Ishikawa (cell line): ENCODE results near the gene BMP10.

ENCODE experiments used
- CEBPB ChIP-seq: IDR thresholded peaks from 2 replicates; pipeline ENCODE4 v1.6.1; 2012
- CREB1 ChIP-seq: IDR thresholded peaks from 2 replicates; pipeline ENCODE4 v1.6.1; 2012; ENCODE audit warnings: low read depth
- EGR1 ChIP-seq: IDR thresholded peaks from 2 replicates; pipeline ENCODE4 v1.6.1; 2012
- EP300 ChIP-seq: IDR thresholded peaks from 2 replicates; pipeline ENCODE4 v1.6.1; 2012; ENCODE audit warnings: borderline replicate concordance
- FOXM1 ChIP-seq: IDR thresholded peaks from 2 replicates; pipeline ENCODE4 v1.6.1; 2012; ENCODE audit warnings: low read depth, borderline replicate concordance
- MAX ChIP-seq: IDR thresholded peaks from 2 replicates; pipeline ENCODE4 v1.6.1; 2012
- NFIC ChIP-seq: IDR thresholded peaks from 2 replicates; pipeline ENCODE4 v1.6.1; 2012
- RAD21 ChIP-seq: IDR thresholded peaks from 2 replicates; pipeline ENCODE4 v1.6.1; 2012; ENCODE audit warnings: low read depth
- TAF1 ChIP-seq: IDR thresholded peaks from 2 replicates; pipeline ENCODE4 v1.6.1; 2012; ENCODE audit warnings: low read depth, mild to moderate bottlenecking
- TCF12 ChIP-seq: IDR thresholded peaks from 2 replicates; pipeline ENCODE4 v1.6.1; 2012; ENCODE audit warnings: low read depth
- TEAD4 ChIP-seq: IDR thresholded peaks from 2 replicates; pipeline ENCODE4 v1.6.1; 2012
- USF1 ChIP-seq: IDR thresholded peaks from 2 replicates; pipeline ENCODE4 v1.6.1; 2012
- YY1 ChIP-seq: IDR thresholded peaks from 2 replicates; pipeline ENCODE4 v1.6.1; 2012; ENCODE audit warnings: low read depth
- ZBTB7A ChIP-seq: IDR thresholded peaks from 2 replicates; pipeline ENCODE4 v1.6.1; 2012; ENCODE audit warnings: low read depth
- TF ChIP-seq, protein P1 (sequence below): IDR thresholded peaks from 2 replicates; pipeline ENCODE4 v1.6.1; 2012; ENCODE audit warnings: low read depth, mild to moderate bottlenecking

Gene BMP10

DNA sequence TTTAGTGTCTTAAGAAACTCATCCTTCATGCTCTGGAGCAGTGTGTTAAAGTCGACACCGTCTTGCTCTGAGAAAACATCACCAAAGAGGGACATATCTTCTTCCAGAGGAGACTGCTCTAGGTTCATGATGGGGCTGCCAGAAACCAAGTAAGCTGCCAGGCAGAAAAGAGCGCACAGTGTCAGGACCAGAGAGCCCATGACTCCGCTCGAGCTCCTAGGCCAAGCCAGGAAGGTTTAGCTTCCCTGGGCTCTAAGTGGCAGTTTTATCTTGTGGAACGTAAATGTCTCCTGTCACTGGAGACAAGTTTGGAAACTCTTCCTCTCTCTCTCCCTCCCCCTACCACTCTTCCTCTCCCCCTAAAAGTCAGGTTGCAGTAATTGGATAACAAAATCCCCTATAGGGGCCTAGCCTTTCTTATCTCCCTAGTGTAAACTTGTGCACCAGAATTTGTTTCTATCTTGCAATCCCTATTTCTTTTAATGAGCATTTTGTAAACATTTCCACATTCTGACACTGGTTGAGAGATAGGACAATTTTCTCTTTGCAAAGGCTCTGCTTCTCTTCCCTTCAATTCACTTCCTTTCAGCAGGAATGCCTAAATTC is at the start of gene BMP10:
Gene BMP10, minus strand, starts transcription at position 239 of the 606 bp plus-strand sequence. Its CDS starts 39 bp downstream, at position 200.
- TF ChIP-seq MAX (no peak), YY1 (no peak), CREB1 (no peak), ZBTB7A (no peak), EP300 (no peak), NFIC (no peak), TAF1 (no peak), EGR1 (no peak), CEBPB (no peak), RAD21 (no peak), TEAD4 (no peak)
- TF ChIP-seq, protein P1, sequence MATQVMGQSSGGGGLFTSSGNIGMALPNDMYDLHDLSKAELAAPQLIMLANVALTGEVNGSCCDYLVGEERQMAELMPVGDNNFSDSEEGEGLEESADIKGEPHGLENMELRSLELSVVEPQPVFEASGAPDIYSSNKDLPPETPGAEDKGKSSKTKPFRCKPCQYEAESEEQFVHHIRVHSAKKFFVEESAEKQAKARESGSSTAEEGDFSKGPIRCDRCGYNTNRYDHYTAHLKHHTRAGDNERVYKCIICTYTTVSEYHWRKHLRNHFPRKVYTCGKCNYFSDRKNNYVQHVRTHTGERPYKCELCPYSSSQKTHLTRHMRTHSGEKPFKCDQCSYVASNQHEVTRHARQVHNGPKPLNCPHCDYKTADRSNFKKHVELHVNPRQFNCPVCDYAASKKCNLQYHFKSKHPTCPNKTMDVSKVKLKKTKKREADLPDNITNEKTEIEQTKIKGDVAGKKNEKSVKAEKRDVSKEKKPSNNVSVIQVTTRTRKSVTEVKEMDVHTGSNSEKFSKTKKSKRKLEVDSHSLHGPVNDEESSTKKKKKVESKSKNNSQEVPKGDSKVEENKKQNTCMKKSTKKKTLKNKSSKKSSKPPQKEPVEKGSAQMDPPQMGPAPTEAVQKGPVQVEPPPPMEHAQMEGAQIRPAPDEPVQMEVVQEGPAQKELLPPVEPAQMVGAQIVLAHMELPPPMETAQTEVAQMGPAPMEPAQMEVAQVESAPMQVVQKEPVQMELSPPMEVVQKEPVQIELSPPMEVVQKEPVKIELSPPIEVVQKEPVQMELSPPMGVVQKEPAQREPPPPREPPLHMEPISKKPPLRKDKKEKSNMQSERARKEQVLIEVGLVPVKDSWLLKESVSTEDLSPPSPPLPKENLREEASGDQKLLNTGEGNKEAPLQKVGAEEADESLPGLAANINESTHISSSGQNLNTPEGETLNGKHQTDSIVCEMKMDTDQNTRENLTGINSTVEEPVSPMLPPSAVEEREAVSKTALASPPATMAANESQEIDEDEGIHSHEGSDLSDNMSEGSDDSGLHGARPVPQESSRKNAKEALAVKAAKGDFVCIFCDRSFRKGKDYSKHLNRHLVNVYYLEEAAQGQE, result no peak

DNA sequence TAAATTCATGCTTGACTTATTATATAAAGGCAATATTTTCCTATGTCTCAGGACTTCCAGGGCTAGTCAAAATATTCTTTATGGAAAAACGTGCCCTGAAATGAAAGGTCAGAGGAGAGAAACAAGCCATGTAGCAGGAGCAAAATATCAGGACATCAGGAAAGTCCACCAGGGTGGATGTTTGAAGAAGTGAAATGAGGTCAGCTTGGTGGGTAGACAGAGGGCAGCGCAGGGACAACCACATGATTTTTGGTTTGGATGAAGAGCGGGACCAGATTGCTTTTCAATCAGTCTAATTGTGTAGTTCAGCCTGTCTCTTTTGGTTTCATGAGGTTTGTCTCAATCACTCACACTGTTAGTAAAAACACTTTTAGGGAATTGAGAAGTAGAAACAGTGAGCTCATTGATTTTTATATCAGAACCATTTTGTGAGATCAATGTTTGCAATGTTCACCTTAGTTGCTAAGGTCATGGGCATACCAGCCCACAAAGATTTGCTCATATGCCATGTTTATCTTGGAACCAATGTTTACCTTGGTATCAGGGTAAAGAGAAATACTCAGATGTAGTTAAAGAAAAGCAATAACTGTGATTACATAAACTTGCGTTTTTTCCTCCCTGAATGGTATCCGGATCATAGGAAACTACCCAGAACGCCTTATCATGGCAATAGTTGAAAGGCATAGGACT is 49.4 kb upstream of the BMP10 start:
- TF ChIP-seq EP300 (no peak), YY1 (no peak), TEAD4 (no peak), MAX (no peak), CEBPB (no peak), EGR1 (no peak), ZBTB7A (no peak), TAF1 (no peak), RAD21 (no peak), NFIC (no peak), CREB1 (no peak), TCF12 (no peak), FOXM1 (no peak), USF1 (no peak)
- TF ChIP-seq, protein P1, result no peak

DNA sequence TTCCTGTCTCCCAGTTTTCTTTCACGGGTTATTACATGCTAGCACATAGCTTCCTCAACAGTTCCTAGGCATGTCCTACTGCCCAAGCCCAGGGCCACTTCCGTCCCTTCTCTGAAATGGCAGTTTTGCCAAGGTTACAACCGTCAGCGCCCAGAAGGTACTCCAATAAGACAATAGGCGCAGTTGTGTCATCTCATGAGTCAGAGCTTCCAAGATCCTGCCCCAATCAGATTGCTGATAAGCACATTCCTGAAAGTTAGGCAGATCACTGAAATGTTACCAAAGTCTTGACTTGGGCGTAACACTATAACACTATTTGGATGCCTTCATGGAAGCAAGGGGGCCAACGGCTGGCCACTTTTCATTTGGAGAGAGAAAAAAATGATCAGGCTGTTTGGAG is 47.3 kb upstream of the BMP10 start:
- TF ChIP-seq USF1 (no peak), EP300 (peak; percentile 46; the same call in 1 of the 2 replicates), FOXM1 (0 out of 2 replicates have a peak, but pooled peaks have one; percentile 17), TAF1 (no peak), YY1 (no peak), TCF12 (no peak), TEAD4 (peak; percentile 51)

- TF ChIP-seq CEBPB (0 out of 2 replicates have a peak, but pooled peaks have one; percentile 45), ZBTB7A (no peak), TCF12 (no peak), TEAD4 (no peak), EP300 (no peak)
Observed at GRCh38 chr2:68917034-68917718, 46.0 kb upstream of the BMP10 start.

GRCh38 chr2:68916226-68916625 is 45.0 kb upstream of the BMP10 start:
- TF ChIP-seq MAX, result no peak
- no peak for TF ChIP-seq TCF12
- no peak for TF ChIP-seq TAF1
- TF ChIP-seq RAD21, result no peak
- TF ChIP-seq, protein P1, result no peak
- no peak for TF ChIP-seq FOXM1
- no peak for TF ChIP-seq ZBTB7A
- no peak for TF ChIP-seq EGR1
- TF ChIP-seq EP300, result no peak
- TF ChIP-seq YY1, result no peak
